SK-N-SH treated with all-trans-retinoic acid at 6 μM for 48 hours (cell line): Measurements from ENCODE around the gene MYH14.

Experiments
- ATAC-seq: fragments of 200-7000 bp; cut with Tn5 transposase; 3 replicates; pipeline ENCODE4 v1.9.1; 2020; ENCODE audit warnings: mild to moderate bottlenecking, moderate library complexity
- ARNTL ChIP-seq: fragments of 450-650 bp; formaldehyde crosslinking; IDR thresholded peaks from 2 replicates; pipeline ENCODE4 v1.5.0; 2020; ENCODE audit warnings: low read depth, mild to moderate bottlenecking, moderate library complexity, borderline replicate concordance
- BACH2 ChIP-seq: fragments of 250-450 bp; sonication (Bioruptor Pico); IDR thresholded peaks from 2 replicates; pipeline ENCODE4 v1.9.0; 2021; ENCODE audit warnings: mild to moderate bottlenecking, borderline replicate concordance
- CSDC2 ChIP-seq: fragments of 250-450 bp; sonication (Bioruptor Pico); IDR thresholded peaks from 2 replicates; pipeline ENCODE4 v1.5.0; 2020; ENCODE audit warnings: mild to moderate bottlenecking, moderate library complexity
- ESRRG ChIP-seq: fragments of 250-450 bp; sonication (Bioruptor Pico); IDR thresholded peaks from 2 replicates; pipeline ENCODE4 v1.6.1; 2021; ENCODE audit warnings: mild to moderate bottlenecking
- GLIS3 ChIP-seq: fragments of 250-450 bp; sonication (Bioruptor Pico); IDR thresholded peaks from 2 replicates; pipeline ENCODE4 v1.5.0; 2020; ENCODE audit warnings: mild to moderate bottlenecking, moderate library complexity
- OSR1 ChIP-seq: fragments of 250-450 bp; sonication (Bioruptor Pico); IDR thresholded peaks from 2 replicates; pipeline ENCODE4 v1.8.0; 2022; ENCODE audit warnings: moderate library complexity, mild to moderate bottlenecking, inconsistent platforms
- PPARA ChIP-seq: fragments of 250-450 bp; sonication (Bioruptor Pico); IDR thresholded peaks from 2 replicates; pipeline ENCODE4 v1.5.0; 2020; ENCODE audit warnings: mild to moderate bottlenecking, borderline replicate concordance
- RARB ChIP-seq: fragments of 250-450 bp; sonication (Bioruptor Pico); IDR thresholded peaks from 2 replicates; pipeline ENCODE4 v1.8.0; 2021; ENCODE audit warnings: mild to moderate bottlenecking, moderate library complexity
- SNAI2 ChIP-seq: fragments of 250-450 bp; sonication (Bioruptor Pico); IDR thresholded peaks from 2 replicates; pipeline ENCODE4 v1.5.0; 2020; ENCODE audit warnings: mild to moderate bottlenecking, moderate library complexity
- TOX ChIP-seq: fragments of 250-450 bp; sonication (Bioruptor Pico); IDR thresholded peaks from 2 replicates; pipeline ENCODE4 v1.8.0; 2021; ENCODE audit warnings: mild to moderate bottlenecking, moderate library complexity, borderline replicate concordance
- ZFP3 ChIP-seq: fragments of 250-450 bp; sonication (Bioruptor Pico); IDR thresholded peaks from 2 replicates; pipeline ENCODE4 v1.5.0; 2020; ENCODE audit warnings: mild to moderate bottlenecking, moderate library complexity
- ZFP30 ChIP-seq: fragments of 450-650 bp; formaldehyde crosslinking; IDR thresholded peaks from 2 replicates; pipeline ENCODE4 v1.5.0; 2022; ENCODE audit warnings: mild to moderate bottlenecking, moderate library complexity
- ZNF565 ChIP-seq: fragments of 450-650 bp; formaldehyde crosslinking; conservative IDR thresholded peaks from 2 replicates; pipeline ENCODE4 v1.5.0; 2020; ENCODE audit warnings: low read depth, mild to moderate bottlenecking, moderate library complexity
- ZNF8 ChIP-seq: fragments of 450-650 bp; formaldehyde crosslinking; IDR thresholded peaks from 2 replicates; pipeline ENCODE4 v1.5.0; 2020; ENCODE audit warnings: mild to moderate bottlenecking, moderate library complexity
- TF ChIP-seq, protein P1 (sequence below): fragments of 250-450 bp; sonication (Bioruptor Pico); IDR thresholded peaks from 2 replicates; pipeline ENCODE4 v1.8.0; 2021; ENCODE audit warnings: low read depth, mild to moderate bottlenecking, moderate library complexity, borderline replicate concordance
- TF ChIP-seq, protein P2 (sequence below): fragments of 250-450 bp; sonication (Bioruptor Pico); IDR thresholded peaks from 2 replicates; pipeline ENCODE4 v1.5.0; 2020; ENCODE audit warnings: mild to moderate bottlenecking, moderate library complexity
- TF ChIP-seq, protein P3 (sequence below): fragments of 250-450 bp; sonication (Bioruptor Pico); IDR thresholded peaks from 2 replicates; pipeline ENCODE4 v1.5.1; 2020; ENCODE audit warnings: low read depth, mild to moderate bottlenecking, moderate library complexity
- TF ChIP-seq, protein P4 (sequence below): fragments of 250-450 bp; sonication (Bioruptor Pico); IDR thresholded peaks from 2 replicates; pipeline ENCODE4 v1.8.0; 2020; ENCODE audit warnings: mild to moderate bottlenecking, moderate library complexity, borderline replicate concordance
- TF ChIP-seq, protein P5 (sequence below): fragments of 250-450 bp; sonication (Bioruptor Pico); IDR thresholded peaks from 2 replicates; pipeline ENCODE4 v1.5.1; 2021; ENCODE audit warnings: mild to moderate bottlenecking, moderate library complexity

The MYH14 gene

DNA sequence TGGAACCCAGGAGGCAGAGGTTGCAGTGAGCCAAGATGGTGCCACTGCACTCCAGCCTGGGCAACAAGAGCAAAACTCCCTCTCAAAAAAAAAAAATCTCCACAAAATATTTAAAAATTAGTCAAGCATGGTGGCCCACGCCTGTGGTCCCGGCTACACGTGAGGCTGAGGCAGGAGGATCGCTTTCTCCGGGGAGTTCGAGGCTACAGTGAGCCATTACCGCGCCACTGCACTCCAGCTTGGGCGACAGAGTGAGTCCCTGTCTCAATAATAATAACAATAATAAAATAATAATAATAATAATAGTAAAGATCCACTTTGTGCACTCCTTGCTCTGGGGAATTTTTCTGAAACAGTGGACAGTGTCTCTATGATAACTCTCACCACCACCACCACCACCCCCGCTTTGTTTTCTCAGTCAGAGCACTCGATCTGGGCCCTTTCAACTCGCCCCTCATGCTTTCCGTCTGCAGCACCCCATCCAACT, 153.3 kb downstream of the MYH14 start:
- TF ChIP-seq RARB (no peak), ZFP30 (CRISPR knock-in tag) (no peak), ARNTL (CRISPR knock-in tag) (no peak), ESRRG (CRISPR knock-in tag) (no peak), ZFP3 (CRISPR knock-in tag) (no peak), TOX (CRISPR knock-in tag) (no peak), OSR1 (no peak), SNAI2 (no peak), PPARA (CRISPR knock-in tag) (no peak), ZNF565 (no peak), GLIS3 (CRISPR knock-in tag) (no peak)
- TF ChIP-seq, protein P1, sequence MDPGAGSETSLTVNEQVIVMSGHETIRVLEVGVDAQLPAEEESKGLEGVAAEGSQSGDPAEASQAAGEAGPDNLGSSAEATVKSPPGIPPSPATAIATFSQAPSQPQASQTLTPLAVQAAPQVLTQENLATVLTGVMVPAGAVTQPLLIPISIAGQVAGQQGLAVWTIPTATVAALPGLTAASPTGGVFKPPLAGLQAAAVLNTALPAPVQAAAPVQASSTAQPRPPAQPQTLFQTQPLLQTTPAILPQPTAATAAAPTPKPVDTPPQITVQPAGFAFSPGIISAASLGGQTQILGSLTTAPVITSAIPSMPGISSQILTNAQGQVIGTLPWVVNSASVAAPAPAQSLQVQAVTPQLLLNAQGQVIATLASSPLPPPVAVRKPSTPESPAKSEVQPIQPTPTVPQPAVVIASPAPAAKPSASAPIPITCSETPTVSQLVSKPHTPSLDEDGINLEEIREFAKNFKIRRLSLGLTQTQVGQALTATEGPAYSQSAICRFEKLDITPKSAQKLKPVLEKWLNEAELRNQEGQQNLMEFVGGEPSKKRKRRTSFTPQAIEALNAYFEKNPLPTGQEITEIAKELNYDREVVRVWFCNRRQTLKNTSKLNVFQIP (CRISPR knock-in tag) = no peak
- TF ChIP-seq, protein P2, sequence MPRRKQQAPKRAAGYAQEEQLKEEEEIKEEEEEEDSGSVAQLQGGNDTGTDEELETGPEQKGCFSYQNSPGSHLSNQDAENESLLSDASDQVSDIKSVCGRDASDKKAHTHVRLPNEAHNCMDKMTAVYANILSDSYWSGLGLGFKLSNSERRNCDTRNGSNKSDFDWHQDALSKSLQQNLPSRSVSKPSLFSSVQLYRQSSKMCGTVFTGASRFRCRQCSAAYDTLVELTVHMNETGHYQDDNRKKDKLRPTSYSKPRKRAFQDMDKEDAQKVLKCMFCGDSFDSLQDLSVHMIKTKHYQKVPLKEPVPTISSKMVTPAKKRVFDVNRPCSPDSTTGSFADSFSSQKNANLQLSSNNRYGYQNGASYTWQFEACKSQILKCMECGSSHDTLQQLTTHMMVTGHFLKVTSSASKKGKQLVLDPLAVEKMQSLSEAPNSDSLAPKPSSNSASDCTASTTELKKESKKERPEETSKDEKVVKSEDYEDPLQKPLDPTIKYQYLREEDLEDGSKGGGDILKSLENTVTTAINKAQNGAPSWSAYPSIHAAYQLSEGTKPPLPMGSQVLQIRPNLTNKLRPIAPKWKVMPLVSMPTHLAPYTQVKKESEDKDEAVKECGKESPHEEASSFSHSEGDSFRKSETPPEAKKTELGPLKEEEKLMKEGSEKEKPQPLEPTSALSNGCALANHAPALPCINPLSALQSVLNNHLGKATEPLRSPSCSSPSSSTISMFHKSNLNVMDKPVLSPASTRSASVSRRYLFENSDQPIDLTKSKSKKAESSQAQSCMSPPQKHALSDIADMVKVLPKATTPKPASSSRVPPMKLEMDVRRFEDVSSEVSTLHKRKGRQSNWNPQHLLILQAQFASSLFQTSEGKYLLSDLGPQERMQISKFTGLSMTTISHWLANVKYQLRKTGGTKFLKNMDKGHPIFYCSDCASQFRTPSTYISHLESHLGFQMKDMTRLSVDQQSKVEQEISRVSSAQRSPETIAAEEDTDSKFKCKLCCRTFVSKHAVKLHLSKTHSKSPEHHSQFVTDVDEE (CRISPR knock-in tag) = no peak
- TF ChIP-seq, protein P3, sequence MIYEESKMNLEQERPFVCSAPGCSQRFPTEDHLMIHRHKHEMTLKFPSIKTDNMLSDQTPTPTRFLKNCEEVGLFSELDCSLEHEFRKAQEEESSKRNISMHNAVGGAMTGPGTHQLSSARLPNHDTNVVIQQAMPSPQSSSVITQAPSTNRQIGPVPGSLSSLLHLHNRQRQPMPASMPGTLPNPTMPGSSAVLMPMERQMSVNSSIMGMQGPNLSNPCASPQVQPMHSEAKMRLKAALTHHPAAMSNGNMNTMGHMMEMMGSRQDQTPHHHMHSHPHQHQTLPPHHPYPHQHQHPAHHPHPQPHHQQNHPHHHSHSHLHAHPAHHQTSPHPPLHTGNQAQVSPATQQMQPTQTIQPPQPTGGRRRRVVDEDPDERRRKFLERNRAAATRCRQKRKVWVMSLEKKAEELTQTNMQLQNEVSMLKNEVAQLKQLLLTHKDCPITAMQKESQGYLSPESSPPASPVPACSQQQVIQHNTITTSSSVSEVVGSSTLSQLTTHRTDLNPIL (CRISPR knock-in tag) = no peak
- TF ChIP-seq, protein P4, sequence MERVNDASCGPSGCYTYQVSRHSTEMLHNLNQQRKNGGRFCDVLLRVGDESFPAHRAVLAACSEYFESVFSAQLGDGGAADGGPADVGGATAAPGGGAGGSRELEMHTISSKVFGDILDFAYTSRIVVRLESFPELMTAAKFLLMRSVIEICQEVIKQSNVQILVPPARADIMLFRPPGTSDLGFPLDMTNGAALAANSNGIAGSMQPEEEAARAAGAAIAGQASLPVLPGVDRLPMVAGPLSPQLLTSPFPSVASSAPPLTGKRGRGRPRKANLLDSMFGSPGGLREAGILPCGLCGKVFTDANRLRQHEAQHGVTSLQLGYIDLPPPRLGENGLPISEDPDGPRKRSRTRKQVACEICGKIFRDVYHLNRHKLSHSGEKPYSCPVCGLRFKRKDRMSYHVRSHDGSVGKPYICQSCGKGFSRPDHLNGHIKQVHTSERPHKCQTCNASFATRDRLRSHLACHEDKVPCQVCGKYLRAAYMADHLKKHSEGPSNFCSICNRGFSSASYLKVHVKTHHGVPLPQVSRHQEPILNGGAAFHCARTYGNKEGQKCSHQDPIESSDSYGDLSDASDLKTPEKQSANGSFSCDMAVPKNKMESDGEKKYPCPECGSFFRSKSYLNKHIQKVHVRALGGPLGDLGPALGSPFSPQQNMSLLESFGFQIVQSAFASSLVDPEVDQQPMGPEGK (CRISPR knock-in tag) = no peak
- TF ChIP-seq, protein P5, sequence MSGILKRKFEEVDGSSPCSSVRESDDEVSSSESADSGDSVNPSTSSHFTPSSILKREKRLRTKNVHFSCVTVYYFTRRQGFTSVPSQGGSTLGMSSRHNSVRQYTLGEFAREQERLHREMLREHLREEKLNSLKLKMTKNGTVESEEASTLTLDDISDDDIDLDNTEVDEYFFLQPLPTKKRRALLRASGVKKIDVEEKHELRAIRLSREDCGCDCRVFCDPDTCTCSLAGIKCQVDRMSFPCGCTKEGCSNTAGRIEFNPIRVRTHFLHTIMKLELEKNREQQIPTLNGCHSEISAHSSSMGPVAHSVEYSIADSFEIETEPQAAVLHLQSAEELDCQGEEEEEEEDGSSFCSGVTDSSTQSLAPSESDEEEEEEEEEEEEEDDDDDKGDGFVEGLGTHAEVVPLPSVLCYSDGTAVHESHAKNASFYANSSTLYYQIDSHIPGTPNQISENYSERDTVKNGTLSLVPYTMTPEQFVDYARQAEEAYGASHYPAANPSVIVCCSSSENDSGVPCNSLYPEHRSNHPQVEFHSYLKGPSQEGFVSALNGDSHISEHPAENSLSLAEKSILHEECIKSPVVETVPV (CRISPR knock-in tag) = no peak
- ATAC-seq = no peak

DNA sequence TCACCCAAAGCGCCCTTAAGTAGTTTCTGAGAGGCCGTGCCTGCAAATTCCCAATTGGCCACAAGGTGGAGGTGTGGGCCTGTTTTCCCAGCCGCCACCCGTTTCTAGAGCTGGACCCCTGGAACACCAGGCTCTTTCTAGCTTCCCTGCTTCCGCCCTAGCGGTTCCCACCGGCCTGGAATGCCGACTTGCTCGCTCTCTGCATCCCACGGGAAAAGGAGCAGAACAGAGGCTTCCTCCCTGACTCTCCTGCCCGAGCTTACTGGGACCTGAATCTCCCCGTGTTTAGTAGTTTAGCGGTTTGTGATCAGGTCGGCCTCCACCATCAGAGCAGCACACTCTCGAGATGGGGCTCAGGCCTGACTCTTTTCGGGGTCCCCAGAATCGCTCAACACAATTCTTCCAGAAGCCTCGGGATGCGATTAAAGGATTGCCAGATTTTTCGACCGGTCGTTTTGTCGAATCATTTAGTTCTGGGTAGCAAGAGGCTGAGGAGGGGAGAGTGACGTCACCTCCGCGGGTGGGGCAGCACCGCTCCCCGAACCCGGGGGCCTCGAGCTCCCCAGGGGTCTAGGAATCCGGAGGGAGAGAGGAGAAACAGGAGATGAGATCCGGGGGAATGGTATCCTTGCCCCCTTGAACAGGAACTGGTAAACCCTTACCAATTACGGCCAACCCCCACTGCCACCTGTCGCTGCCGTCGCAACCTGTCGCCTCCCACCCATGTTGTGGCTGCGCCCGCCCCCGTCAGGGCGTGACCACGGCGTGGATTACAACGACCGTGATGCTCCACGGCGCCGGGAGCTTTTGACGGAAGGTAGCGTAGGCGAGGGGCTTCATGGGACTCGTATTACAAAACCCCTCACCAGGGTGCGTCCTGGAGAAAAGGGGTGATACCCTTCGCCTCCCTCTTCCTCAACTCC, 154.0 kb downstream of the MYH14 start:
- TF ChIP-seq BACH2 (CRISPR knock-in tag) (no peak), PPARA (CRISPR knock-in tag) (no peak), ZNF8 (CRISPR knock-in tag) (no peak), CSDC2 (no peak), ZNF565 (no peak)
- TF ChIP-seq, protein P4 (CRISPR knock-in tag) = no peak; the same call in 1 of the 2 replicates
- TF ChIP-seq, protein P2 (CRISPR knock-in tag) = no peak
- TF ChIP-seq, protein P5 (CRISPR knock-in tag) = no peak
- ATAC-seq = peak; percentile 89
